ENCODE data around the gene TBXA2R. TPM values are rescaled to one million over a fixed set of nuclear protein-coding genes. Genes with fewer than 3 reads are reported as not detected.

The TBXA2R gene
- total RNA-seq, 3 donors from 2014 or later = 0.49 to 0.76 (median 0.66) TPM

DNA sequence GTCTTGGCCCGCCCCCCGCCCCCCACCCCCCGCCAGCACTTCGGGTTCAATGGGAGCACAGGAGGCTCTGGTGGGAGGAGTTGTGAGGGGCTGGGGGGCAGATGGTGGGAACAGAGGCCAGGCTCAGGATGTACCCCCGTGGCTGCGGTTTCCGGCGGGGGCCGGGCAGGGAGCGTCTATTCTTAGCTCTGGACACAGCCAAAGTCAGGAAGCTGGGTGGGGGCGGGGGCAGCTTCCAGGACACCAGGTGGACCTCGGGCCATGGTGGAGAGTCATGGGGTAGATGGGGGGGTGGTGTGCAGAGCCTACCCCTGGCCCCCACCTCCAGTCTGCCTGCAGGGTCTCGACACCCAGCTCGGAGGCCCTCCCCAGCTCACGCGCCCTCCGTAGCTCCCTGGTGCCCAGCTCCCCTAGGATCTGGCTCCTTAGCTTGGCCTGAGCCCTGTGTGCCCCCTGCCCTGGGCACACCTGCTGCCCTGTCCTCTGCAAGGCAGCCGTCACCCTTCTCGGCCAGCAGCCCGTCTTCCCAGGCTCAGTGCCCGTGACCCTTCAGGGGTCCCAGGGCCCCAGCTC, 2.2 kb upstream of the TBXA2R start:
- peaks cover 5% of the 10 kb centered on the region for H3K36me3 Mint-ChIP-seq (ENCODE audit: insufficient read depth)
- peaks cover 11% of the 10 kb centered on the region for H3K4me1 Mint-ChIP-seq (ENCODE audit: low read depth)
- H3K9me3 Mint-ChIP-seq = no peaks in the 10 kb centered on the region
- no peak for ATAC-seq
- no peak for DNase-seq
- H3K4me3 Mint-ChIP-seq = no peak overlapping the region
- H3K27me3 Mint-ChIP-seq (ENCODE audit: low read depth) = no peaks in the 10 kb centered on the region

DNA sequence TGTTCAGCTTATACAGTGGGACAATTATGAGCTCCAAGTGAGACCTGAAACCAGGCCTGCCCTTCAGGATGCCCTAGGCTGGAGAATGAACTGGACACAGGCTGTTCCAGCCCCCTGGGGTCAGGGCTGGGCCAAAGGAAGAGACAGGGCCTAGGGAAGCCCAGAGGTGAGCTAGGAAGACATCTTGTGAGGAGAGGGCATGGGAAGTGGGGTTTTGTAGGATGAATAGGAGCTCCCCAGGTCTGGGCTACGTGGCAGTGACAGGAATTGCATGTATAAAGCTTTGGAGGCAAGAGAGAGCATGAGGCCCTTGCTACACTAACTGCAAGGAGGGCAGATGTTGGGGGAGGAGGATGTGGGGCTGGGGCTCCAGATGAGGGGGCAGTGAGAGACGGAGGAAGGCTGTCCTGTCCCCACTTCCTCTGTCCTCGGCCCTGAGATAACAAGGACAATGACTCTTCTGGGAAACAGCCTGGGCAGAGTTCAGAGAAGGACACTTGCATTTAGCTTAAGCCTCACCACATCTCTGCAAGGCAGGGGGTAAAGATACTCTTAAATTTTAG, 1.5 kb upstream of the TBXA2R start:
- Mint-ChIP-seq H3K36me3 (ENCODE audit: insufficient read depth) (peaks cover 5% of the 10 kb centered on the region), H3K4me1 (ENCODE audit: low read depth) (peaks cover 11% of the 10 kb centered on the region), H3K27me3 (ENCODE audit: low read depth) (no peaks in the 10 kb centered on the region), H3K4me3 (no peak overlapping the region), H3K9me3 (no peaks in the 10 kb centered on the region)
- DNase-seq (no peak), ATAC-seq (no peak)

DNA sequence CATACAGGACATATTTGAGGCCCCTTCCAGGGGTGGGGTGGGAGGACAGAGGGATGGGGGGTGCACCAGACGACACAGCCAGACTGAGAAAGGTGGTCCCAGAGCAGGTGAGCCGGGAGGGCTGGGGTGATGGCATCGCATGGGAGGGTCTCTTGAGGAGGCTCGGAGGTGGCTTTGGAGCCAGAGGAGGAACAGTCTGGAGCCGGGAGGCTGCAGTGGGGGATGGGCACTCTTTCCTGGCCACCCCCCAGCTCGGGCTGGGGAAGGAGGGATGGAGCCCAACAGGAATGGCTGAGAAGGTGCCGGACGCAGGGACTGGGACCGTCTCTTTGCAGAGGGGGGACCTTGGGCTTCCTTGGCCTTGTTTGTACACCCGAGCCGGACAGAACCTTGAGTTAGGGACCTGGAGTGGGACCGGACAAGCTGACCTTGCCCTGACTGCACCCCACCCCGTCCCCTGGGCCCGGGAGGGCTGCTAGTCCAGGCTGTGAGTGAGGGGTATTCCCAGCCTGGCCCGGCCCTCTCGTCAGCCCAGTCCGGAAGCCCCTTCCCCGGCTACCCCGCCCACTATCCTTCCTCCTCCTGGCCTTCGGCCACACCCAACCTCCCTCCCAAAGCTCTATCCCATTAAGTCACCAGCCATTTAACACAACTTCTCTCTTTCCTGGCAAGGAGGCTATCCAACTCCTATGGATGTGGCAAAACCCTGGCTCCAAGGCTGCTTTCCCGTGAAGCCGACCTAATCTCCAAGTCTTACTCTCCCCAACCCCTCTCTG, 816 bp upstream of the TBXA2R start:
- peak in 1 of 2 donors; percentile 4 for ATAC-seq
- Mint-ChIP-seq H3K4me1 (ENCODE audit: low read depth) (peaks cover 11% of the 10 kb centered on the region), H3K9me3 (no peaks in the 10 kb centered on the region), H3K36me3 (ENCODE audit: insufficient read depth) (peaks cover 5% of the 10 kb centered on the region), H3K4me3 (no peak overlapping the region), H3K27me3 (ENCODE audit: low read depth) (no peaks in the 10 kb centered on the region)
- DNase-seq = no peak

DNA sequence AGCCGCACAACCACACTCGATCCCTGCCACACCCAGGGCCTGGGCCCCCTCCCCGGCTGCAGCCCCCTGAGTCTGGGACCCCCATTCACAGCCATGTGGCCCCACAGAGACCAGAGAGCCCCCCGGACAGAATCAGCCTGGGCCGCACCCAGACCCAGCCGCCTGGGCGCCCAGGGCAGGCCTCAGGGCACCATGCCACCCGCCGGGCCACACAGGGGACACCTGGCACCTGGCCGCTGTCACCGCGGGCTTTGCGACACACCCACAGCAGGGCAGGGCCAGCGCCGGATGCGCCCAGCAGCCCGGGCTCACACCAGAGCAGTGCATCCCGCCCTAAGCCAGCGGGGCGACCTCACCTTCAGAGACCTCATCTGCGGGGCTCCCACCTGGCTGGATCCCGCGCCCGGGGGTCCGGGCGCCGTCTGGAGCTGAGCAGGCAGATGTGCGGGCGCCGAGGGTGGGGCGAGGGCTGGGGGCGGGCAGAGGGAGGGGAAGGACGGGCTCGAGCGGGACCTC, 443 bp downstream of the TBXA2R start:
- DNase-seq (no peak), ATAC-seq (peak; percentile 59 to 64)
- Mint-ChIP-seq H3K36me3 (ENCODE audit: insufficient read depth) (no peaks in the 10 kb centered on the region), H3K4me1 (ENCODE audit: low read depth) (peaks cover 11% of the 10 kb centered on the region), H3K4me3 (peak overlapping the region; percentile 19), H3K27me3 (ENCODE audit: low read depth) (no peaks in the 10 kb centered on the region), H3K9me3 (no peaks in the 10 kb centered on the region)

DNA sequence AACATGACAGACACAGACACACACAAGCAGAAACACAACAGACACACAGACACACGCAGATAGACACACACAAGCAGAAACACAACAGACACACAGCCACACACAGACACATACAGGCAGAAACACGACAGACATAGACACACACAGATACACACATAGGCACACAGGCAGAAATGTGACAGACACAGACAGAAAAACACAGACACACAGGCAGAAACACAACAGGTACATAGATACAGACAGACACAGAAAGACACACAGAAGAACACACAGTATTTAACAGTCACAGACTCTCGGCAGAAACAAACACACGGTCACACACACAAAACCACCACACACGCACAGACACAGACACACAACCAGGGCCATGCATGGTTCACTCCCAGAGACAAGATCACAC, 905 bp downstream of the TBXA2R start:
- DNase-seq (no peak), ATAC-seq (peak in 1 of 2 donors; percentile 2)
- Mint-ChIP-seq H3K27me3 (ENCODE audit: low read depth) (no peaks in the 10 kb centered on the region), H3K4me3 (no peak overlapping the region), H3K4me1 (ENCODE audit: low read depth) (peaks cover 11% of the 10 kb centered on the region), H3K36me3 (ENCODE audit: insufficient read depth) (no peaks in the 10 kb centered on the region), H3K9me3 (no peaks in the 10 kb centered on the region)

- Mint-ChIP-seq H3K36me3 (ENCODE audit: insufficient read depth) (no peaks in the 10 kb centered on the region), H3K4me1 (ENCODE audit: low read depth) (peaks cover 11% of the 10 kb centered on the region), H3K9me3 (no peaks in the 10 kb centered on the region), H3K4me3 (no peak overlapping the region), H3K27me3 (ENCODE audit: low read depth) (no peaks in the 10 kb centered on the region)
- no peak for DNase-seq
- no peak for ATAC-seq
These were observed 1.3 kb downstream of the TBXA2R start for GRCh38 chr19:3605361-3605760.

DNA sequence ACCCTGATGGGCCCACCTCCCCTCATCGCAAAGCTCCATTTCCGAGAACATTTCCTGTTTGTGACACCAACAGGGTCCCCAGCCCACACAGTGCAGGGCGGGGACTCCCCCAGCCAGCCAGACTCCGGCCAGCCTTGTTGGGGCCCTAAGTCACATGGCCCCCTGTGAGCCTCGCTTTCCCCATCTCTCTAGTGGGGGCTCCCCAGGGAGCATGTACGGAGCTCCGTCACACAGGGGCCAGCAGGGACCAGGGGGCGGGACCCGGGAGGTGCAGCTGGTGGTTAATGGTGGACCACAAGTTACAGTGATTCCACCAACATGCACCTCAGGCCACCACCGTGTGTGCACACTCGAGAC, 1.7 kb downstream of the TBXA2R start:
- Mint-ChIP-seq H3K4me3 (no peak overlapping the region), H3K27me3 (ENCODE audit: low read depth) (no peaks in the 10 kb centered on the region), H3K4me1 (ENCODE audit: low read depth) (peaks cover 11% of the 10 kb centered on the region), H3K36me3 (ENCODE audit: insufficient read depth) (no peaks in the 10 kb centered on the region), H3K9me3 (no peaks in the 10 kb centered on the region)
- ATAC-seq (peak; percentile 27 to 38), DNase-seq (no peak)

DNA sequence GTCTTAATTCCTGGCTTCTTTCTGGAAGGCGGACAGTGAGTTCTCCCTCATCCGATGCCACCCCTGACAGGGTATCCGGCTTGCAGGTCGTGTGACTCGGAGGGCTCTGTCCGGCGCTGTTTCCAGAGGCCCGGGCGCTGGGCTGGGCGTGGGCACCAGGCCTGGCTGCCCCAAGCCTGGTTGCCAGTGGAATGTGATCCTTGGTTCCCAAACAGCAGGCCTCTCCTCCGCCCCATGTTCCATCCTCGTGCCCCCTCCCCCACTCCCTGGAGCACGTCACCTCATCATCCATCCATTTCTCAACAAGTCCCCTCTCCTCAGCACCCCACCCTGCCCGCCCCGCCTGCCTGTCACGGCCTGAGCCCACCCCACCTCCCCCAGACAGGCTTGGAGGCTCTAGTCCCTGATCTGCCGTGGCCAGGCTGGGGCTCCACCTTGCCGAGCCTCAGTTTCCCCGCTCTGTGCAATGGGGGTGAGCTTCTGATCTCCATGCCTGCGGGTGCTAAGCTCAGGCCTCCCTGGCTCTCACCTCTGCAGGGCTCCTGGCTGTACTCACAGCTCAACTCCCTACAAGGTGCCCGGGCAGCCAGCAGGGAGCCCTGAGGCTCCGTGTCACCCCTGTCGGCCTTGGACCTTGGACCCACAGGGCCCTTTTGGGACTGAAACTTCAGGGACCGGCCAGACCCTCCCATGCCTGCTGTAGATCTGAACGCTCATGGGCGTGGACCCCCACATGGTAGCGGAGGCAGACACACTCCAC, 2.3 kb downstream of the TBXA2R start:
- Mint-ChIP-seq H3K4me3 (no peak overlapping the region), H3K36me3 (ENCODE audit: insufficient read depth) (no peaks in the 10 kb centered on the region), H3K27me3 (ENCODE audit: low read depth) (no peaks in the 10 kb centered on the region), H3K4me1 (ENCODE audit: low read depth) (peaks cover 11% of the 10 kb centered on the region), H3K9me3 (no peaks in the 10 kb centered on the region)
- ATAC-seq = peak; percentile 8 to 30
- no peak for DNase-seq

- H3K36me3 Mint-ChIP-seq (ENCODE audit: insufficient read depth) = no peaks in the 10 kb centered on the region
- H3K4me3 Mint-ChIP-seq = no peak overlapping the region
- no peaks in the 10 kb centered on the region for H3K27me3 Mint-ChIP-seq (ENCODE audit: low read depth)
- no peaks in the 10 kb centered on the region for H3K9me3 Mint-ChIP-seq
- DNase-seq (no peak), ATAC-seq (no peak)
- peaks cover 9% of the 10 kb centered on the region for H3K4me1 Mint-ChIP-seq (ENCODE audit: low read depth)
These were observed 3.4 kb downstream of the TBXA2R start for GRCh38 chr19:3603121-3603811.

DNA sequence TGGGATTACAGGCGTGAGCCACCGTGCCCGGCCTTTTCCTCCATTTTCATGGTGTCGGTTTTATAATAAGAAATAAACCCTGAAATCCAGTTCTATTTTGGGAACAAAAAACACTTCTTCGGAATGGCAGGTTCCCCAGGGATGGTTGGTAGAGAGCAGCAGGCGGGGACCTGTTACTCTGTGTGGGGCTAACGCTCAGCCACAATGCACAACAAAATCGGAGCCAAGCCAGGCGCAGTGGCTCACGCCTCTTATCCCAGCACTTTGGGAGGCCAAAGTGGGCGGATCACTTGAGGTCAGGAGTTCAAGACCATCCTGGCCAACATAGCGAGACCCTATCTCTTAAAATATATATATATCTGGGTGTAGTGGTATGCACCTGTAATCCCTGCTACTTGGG, 5.7 kb downstream of the TBXA2R start:
- H3K9me3 Mint-ChIP-seq = no peaks in the 10 kb centered on the region
- no peaks in the 10 kb centered on the region for H3K27me3 Mint-ChIP-seq (ENCODE audit: low read depth)
- ATAC-seq (no peak), DNase-seq (no peak)
- no peak overlapping the region for H3K4me3 Mint-ChIP-seq
- no peaks in the 10 kb centered on the region for H3K4me1 Mint-ChIP-seq (ENCODE audit: low read depth)
- no peaks in the 10 kb centered on the region for H3K36me3 Mint-ChIP-seq (ENCODE audit: insufficient read depth)

DNA sequence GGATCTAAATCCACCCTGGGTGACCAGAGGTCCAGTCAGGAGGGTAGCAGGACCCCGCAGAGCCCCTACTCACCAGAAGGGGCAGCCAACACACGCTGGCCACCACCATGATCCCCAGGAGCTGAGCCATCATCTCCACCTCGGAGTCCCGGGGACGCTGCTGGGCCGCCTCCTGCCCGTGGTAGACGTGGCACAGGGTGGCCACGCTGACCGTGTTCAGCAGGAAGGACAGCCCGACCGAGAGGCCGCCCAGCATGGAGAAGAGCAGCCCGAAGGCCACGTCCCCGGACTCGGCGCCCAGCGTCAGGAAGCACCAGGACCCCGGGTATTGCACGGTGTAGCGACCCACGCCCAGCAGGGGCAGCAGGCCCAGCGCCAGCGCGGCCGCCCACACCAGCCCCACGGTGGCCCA, 6.9 kb downstream of the TBXA2R start:
- Mint-ChIP-seq H3K36me3 (ENCODE audit: insufficient read depth) (no peaks in the 10 kb centered on the region), H3K4me3 (no peak overlapping the region), H3K9me3 (no peaks in the 10 kb centered on the region), H3K4me1 (ENCODE audit: low read depth) (no peaks in the 10 kb centered on the region), H3K27me3 (ENCODE audit: low read depth) (no peaks in the 10 kb centered on the region)
- DNase-seq (no peak), ATAC-seq (no peak)

- H3K9me3 Mint-ChIP-seq = no peaks in the 10 kb centered on the region
- ATAC-seq = no peak
- no peak for DNase-seq
- H3K4me1 Mint-ChIP-seq (ENCODE audit: low read depth) = no peaks in the 10 kb centered on the region
- no peaks in the 10 kb centered on the region for H3K27me3 Mint-ChIP-seq (ENCODE audit: low read depth)
- H3K4me3 Mint-ChIP-seq = no peak overlapping the region
- no peaks in the 10 kb centered on the region for H3K36me3 Mint-ChIP-seq (ENCODE audit: insufficient read depth)
These were observed 11.1 kb downstream of the TBXA2R start for GRCh38 chr19:3595521-3596061.

DNA sequence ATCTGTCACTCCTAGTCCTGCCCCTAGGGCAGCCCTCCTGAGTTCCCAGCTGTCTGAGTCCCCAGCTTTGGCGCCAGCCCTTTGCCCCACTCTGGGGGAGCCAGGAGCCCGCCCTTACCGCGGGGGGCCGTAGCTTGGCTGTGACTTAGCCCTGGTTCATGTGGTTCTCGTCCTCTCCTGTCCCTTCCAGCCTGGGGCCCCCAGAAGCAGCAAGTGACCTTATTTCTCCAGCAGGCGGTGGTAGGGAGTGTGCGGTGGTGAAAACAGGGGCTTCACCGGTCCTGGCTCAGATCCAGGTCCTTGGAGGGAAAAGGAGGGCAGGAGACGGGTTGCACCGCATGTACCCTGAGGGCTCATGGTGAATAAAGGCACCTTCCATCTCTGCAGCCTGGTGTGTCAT, 13.5 kb downstream of the TBXA2R start:
- H3K9me3 Mint-ChIP-seq = no peaks in the 10 kb centered on the region
- no peaks in the 10 kb centered on the region for H3K27me3 Mint-ChIP-seq (ENCODE audit: low read depth)
- no peaks in the 10 kb centered on the region for H3K4me1 Mint-ChIP-seq (ENCODE audit: low read depth)
- H3K4me3 Mint-ChIP-seq = no peak overlapping the region
- ATAC-seq (no peak), DNase-seq (no peak)
- no peaks in the 10 kb centered on the region for H3K36me3 Mint-ChIP-seq (ENCODE audit: insufficient read depth)
